Panc1 (cell line): ENCODE data around the gene COL4A2. TPM values are rescaled to one million over a fixed set of nuclear protein-coding genes. Genes with fewer than 3 reads are reported as not detected.

Experiments
- ATAC-seq: fragments of 200-7000 bp; cut with Tn5 transposase; 2 replicates; pipeline ENCODE4 v1.9.1; 2020; ENCODE audit warnings: mild to moderate bottlenecking, moderate library complexity
- BruUV-seq: library from RNA; stranded (reverse); fragments of 400-500 nt; replicated peaks from 2 replicates; lab custom pipeline; 2021; lab: Mats Ljungman, UMichigan
- CTCF ChIA-PET: fragments of 300-600 bp; sonication (Branson Sonifier 250); formaldehyde crosslinking; loops from one replicate; lab custom pipeline; 2022; ENCODE audit warnings: antibody characterized with exemption; lab: Charles Lee
- POLR2A ChIA-PET: fragments of 300-600 bp; sonication (Branson Sonifier 250); formaldehyde crosslinking; loops from one replicate; lab custom pipeline; 2022; ENCODE audit warnings: antibody characterized with exemption; lab: Charles Lee
- DNase-seq: peaks from one replicate; pipeline ENCODE4 v3.0.0-alpha.2; 2010; ENCODE audit warnings: low read depth, low spot score
- H3K27ac ChIP-seq: 2 replicates; pipeline ENCODE4 v1.5.1; 2011; ENCODE audit warnings: mild to moderate bottlenecking, low read length, inconsistent platforms
- H3K27me3 ChIP-seq: fragments of 200-500 bp; sonication (Bioruptor generic); 2 replicates; pipeline ENCODE4 v1.6.0; 2014; ENCODE audit warnings: low read length, inconsistent platforms; ENCODE audit not compliant: control insufficient read depth, insufficient read depth
- H3K36me3 ChIP-seq: fragments of 200-500 bp; sonication (Bioruptor generic); 2 replicates; pipeline ENCODE4 v1.5.1; 2014; ENCODE audit warnings: inconsistent platforms, mild to moderate bottlenecking, low read length, moderate library complexity; ENCODE audit not compliant: control insufficient read depth, insufficient read depth
- H3K4me1 ChIP-seq: 2 replicates; pipeline ENCODE4 v1.5.1; 2011; ENCODE audit warnings: inconsistent platforms, mild to moderate bottlenecking, low read length, moderate library complexity; ENCODE audit not compliant: control insufficient read depth, insufficient read depth
- H3K4me3 ChIP-seq, 2 experiments: 2 replicates each; pipeline ENCODE4 v1.5.1; 2011 to 2012; ENCODE audit warnings: low read depth in 2 of 2, low read length in 2 of 2, mild to moderate bottlenecking in 2 of 2, inconsistent platforms in 1 of 2, moderate library complexity in 1 of 2
- H3K9me3 ChIP-seq: fragments of 200-500 bp; sonication (Bioruptor generic); 2 replicates; pipeline ENCODE4 v1.5.1; 2014; ENCODE audit warnings: low read depth, mild to moderate bottlenecking, inconsistent platforms, low read length, moderate library complexity; ENCODE audit not compliant: control insufficient read depth, insufficient read depth
- CTCF ChIP-seq: fragments of 450-650 bp; IDR thresholded peaks from 2 replicates; pipeline ENCODE4 v1.5.1; 2017; ENCODE audit warnings: mild to moderate bottlenecking
- POLR2AphosphoS5 ChIP-seq: IDR thresholded peaks from 2 replicates; pipeline ENCODE4 v1.6.1; 2012; ENCODE audit warnings: mild to moderate bottlenecking, low read depth, low read length, moderate library complexity
- SIN3A ChIP-seq: IDR thresholded peaks from 2 replicates; pipeline ENCODE4 v1.6.1; 2012; ENCODE audit warnings: low read depth, mild to moderate bottlenecking, low read length, moderate library complexity, borderline replicate concordance; ENCODE audit not compliant: insufficient read depth
- TCF7L2 ChIP-seq: IDR thresholded peaks from 2 replicates; pipeline ENCODE4 v1.6.1; 2011; ENCODE audit warnings: mild to moderate bottlenecking, low read depth, low read length, inconsistent platforms
- in situ Hi-C: cut with HindIII; loops from 2 replicates; pipeline ENCODE4 v1.10.0; 2016; ENCODE audit warnings: low sequenced_read_pairs, low pct_unique_long_range_greater_than_20kb
- intact Hi-C: fragments of 100-400 bp; cut with micrococcal nuclease; formaldehyde crosslinking; loops from one replicate; pipeline ENCODE4 v1.10.0; 2022; ENCODE audit not compliant: unreplicated experiment
- total RNA-seq: library from RNA; stranded (reverse); gene quantifications from one replicate; pipeline ENCODE4 v1.2.1, GENCODE V29; 2021; ENCODE audit not compliant: unreplicated experiment
- TF ChIP-seq, protein P1 (sequence below), 2 experiments: IDR thresholded peaks; 2 replicates each; pipeline ENCODE4 v1.6.1; 2011 to 2012; ENCODE audit warnings: low read depth in 2 of 2, control low read depth in 1 of 2, low read length in 1 of 2, mild to moderate bottlenecking in 1 of 2, moderate library complexity in 1 of 2; ENCODE audit not compliant: insufficient read depth in 1 of 2

The COL4A2 gene
- total RNA-seq, 1 experiment from 2014 or later, result 3.0 TPM

- ChIA-PET POLR2A (no interaction called here), CTCF (no interaction called here)
- Histone ChIP-seq H3K36me3 (no peaks in the 10 kb centered on the region), H3K4me3 (no peak overlapping the region), H3K27me3 (no peaks in the 10 kb centered on the region), H3K9me3 (no peaks in the 10 kb centered on the region), H3K27ac (no peak overlapping the region), H3K4me1 (no peaks in the 10 kb centered on the region)
- DNase-seq, result no peak
- TF ChIP-seq, protein P1, sequence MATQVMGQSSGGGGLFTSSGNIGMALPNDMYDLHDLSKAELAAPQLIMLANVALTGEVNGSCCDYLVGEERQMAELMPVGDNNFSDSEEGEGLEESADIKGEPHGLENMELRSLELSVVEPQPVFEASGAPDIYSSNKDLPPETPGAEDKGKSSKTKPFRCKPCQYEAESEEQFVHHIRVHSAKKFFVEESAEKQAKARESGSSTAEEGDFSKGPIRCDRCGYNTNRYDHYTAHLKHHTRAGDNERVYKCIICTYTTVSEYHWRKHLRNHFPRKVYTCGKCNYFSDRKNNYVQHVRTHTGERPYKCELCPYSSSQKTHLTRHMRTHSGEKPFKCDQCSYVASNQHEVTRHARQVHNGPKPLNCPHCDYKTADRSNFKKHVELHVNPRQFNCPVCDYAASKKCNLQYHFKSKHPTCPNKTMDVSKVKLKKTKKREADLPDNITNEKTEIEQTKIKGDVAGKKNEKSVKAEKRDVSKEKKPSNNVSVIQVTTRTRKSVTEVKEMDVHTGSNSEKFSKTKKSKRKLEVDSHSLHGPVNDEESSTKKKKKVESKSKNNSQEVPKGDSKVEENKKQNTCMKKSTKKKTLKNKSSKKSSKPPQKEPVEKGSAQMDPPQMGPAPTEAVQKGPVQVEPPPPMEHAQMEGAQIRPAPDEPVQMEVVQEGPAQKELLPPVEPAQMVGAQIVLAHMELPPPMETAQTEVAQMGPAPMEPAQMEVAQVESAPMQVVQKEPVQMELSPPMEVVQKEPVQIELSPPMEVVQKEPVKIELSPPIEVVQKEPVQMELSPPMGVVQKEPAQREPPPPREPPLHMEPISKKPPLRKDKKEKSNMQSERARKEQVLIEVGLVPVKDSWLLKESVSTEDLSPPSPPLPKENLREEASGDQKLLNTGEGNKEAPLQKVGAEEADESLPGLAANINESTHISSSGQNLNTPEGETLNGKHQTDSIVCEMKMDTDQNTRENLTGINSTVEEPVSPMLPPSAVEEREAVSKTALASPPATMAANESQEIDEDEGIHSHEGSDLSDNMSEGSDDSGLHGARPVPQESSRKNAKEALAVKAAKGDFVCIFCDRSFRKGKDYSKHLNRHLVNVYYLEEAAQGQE (IDR thresholded peaks at IDR 0.05; ENCODE audit: insufficient read depth in 1 of 2, low read depth in 2 of 2, low read length in 1 of 2), result no peak
- intact Hi-C loops, result no loop called here
- in situ Hi-C loops, result no loop called here
- no peak for ATAC-seq
- no TSS peak for BruUV-seq
These were observed 10.0 kb downstream of the COL4A2 start for GRCh38 chr13:110317093-110317492.

- Histone ChIP-seq H3K27me3 (no peaks in the 10 kb centered on the region), H3K9me3 (no peaks in the 10 kb centered on the region), H3K27ac (no peak overlapping the region), H3K4me1 (no peaks in the 10 kb centered on the region), H3K4me3 (no peak overlapping the region), H3K36me3 (no peaks in the 10 kb centered on the region)
- no TSS peak for BruUV-seq
- in situ Hi-C loops, result no loop called here
- TF ChIP-seq SIN3A (no peak), CTCF (no peak), TCF7L2 (no peak), POLR2AphosphoS5 (no peak)
- TF ChIP-seq, protein P1 (IDR thresholded peaks at IDR 0.05; ENCODE audit: insufficient read depth in 1 of 2, low read depth in 2 of 2, low read length in 1 of 2), result no peak
- ChIA-PET POLR2A (no interaction called here), CTCF (no interaction called here)
- intact Hi-C loops, result no loop called here
- DNase-seq (no peak), ATAC-seq (no peak)
These were observed 10.6 kb downstream of the COL4A2 start for GRCh38 chr13:110317496-110318195.
